Suprapubic skin (tissue), 4 donors: ENCODE measurements around the gene NKPD1. TPM values are rescaled to one million over a fixed set of nuclear protein-coding genes. Genes with fewer than 3 reads are reported as not detected.

ENCODE experiments used
- DNase-seq, 2 donors: peaks; one replicate each; pipeline ENCODE4 v3.0.0-alpha.2; 2019; ENCODE audit warnings: low spot score in 2 of 2
- H3K27ac ChIP-seq: fragments of 200-600 bp; sonication (generic); one replicate; pipeline ENCODE4 v1.5.1; 2019
- H3K27me3 ChIP-seq: fragments of 200-600 bp; sonication (generic); one replicate; pipeline ENCODE4 v1.5.1; 2019
- H3K36me3 ChIP-seq: fragments of 200-600 bp; sonication (generic); one replicate; pipeline ENCODE4 v1.5.1; 2019
- H3K4me1 ChIP-seq: fragments of 200-600 bp; sonication (generic); one replicate; pipeline ENCODE4 v1.5.1; 2019
- H3K4me3 ChIP-seq: fragments of 200-600 bp; sonication (generic); one replicate; pipeline ENCODE4 v1.5.1; 2019; ENCODE audit warnings: mild to moderate bottlenecking
- H3K9me3 ChIP-seq: fragments of 200-600 bp; sonication (generic); one replicate; pipeline ENCODE4 v1.5.1; 2019
- CTCF ChIP-seq, 2 donors: fragments of 200-600 bp in 1 of 2; fragments of 450-650 bp in 1 of 2; sonication (generic) in 1 of 2; IDR thresholded peaks; one replicate each; pipeline ENCODE4 v1.5.1; 2016 to 2019; ENCODE audit warnings: antibody characterized with exemption in 2 of 2, mild to moderate bottlenecking in 1 of 2, moderate library complexity in 1 of 2
- EP300 ChIP-seq: sonication (generic); formaldehyde crosslinking; IDR thresholded peaks from one replicate; pipeline ENCODE4 v1.6.1; 2017; ENCODE audit warnings: antibody characterized with exemption
- POLR2A ChIP-seq, 2 donors: fragments of 450-650 bp; IDR thresholded peaks; one replicate each; pipeline ENCODE4 v1.6.1; 2017; ENCODE audit warnings: antibody characterized with exemption in 2 of 2, mild to moderate bottlenecking in 2 of 2, moderate library complexity in 2 of 2
- POLR2AphosphoS5 ChIP-seq, 3 donors: sonication (generic); formaldehyde crosslinking; IDR thresholded peaks; one replicate each; pipeline ENCODE4 v1.6.1; 2017; ENCODE audit warnings: antibody characterized with exemption in 3 of 3
- WGBS: methylation state at CpG from one replicate; pipeline ENCODE4 v1.1.5; 2018; 5-methylcytosine and 5-hydroxymethylcytosine counted together
- total RNA-seq, 4 donors: library from RNA; depleted of rRNA; stranded (reverse); fragments of >200 nt; gene quantifications; one replicate each; pipeline ENCODE4 v1.1.0, GENCODE V29; 2016

NKPD1 gene
- total RNA-seq, 4 donors from 2014 or later, result 22.4 to 60.4 (median 51.1) TPM

GRCh38 chr19:45146251-45146650 is 14.5 kb downstream of the NKPD1 start:
- DNase-seq, result no peak
- Histone ChIP-seq H3K4me1 (peaks cover 7% of the 10 kb centered on the region), H3K27ac (no peak overlapping the region), H3K4me3 (no peak overlapping the region), H3K27me3 (no peaks in the 10 kb centered on the region), H3K9me3 (no peaks in the 10 kb centered on the region), H3K36me3 (peaks cover 61% of the 10 kb centered on the region)
- 52% methylated on average over 12 of the region's 13 CpGs for WGBS
- TF ChIP-seq CTCF (IDR thresholded peaks at IDR 0.05) (no peak), POLR2AphosphoS5 (IDR thresholded peaks at IDR 0.05) (no peak), POLR2A (IDR thresholded peaks at IDR 0.05) (no peak), EP300 (no peak)

- DNase-seq, result no peak
- H3K36me3 ChIP-seq, result peaks cover 67% of the 10 kb centered on the region
- no peak for TF ChIP-seq POLR2A (IDR thresholded peaks at IDR 0.05)
- H3K4me1 ChIP-seq, result no peaks in the 10 kb centered on the region
- no peaks in the 10 kb centered on the region for H3K27me3 ChIP-seq
- no peaks in the 10 kb centered on the region for H3K9me3 ChIP-seq
- no peak overlapping the region for H3K4me3 ChIP-seq
- WGBS, result 80% methylated on average over 1 of the region's 54 CpGs
- no peak overlapping the region for H3K27ac ChIP-seq
These were observed 15.3 kb downstream of the NKPD1 start for GRCh38 chr19:45145270-45146189.

- H3K36me3 ChIP-seq, result peaks cover 71% of the 10 kb centered on the region
- 95% methylated on average over 29 of the region's 53 CpGs for WGBS
- H3K27me3 ChIP-seq, result no peaks in the 10 kb centered on the region
- H3K4me3 ChIP-seq, result no peak overlapping the region
- H3K9me3 ChIP-seq, result no peaks in the 10 kb centered on the region
- TF ChIP-seq POLR2AphosphoS5 (IDR thresholded peaks at IDR 0.05) (no peak), EP300 (no peak), POLR2A (IDR thresholded peaks at IDR 0.05) (no peak), CTCF (IDR thresholded peaks at IDR 0.05) (no peak)
- H3K27ac ChIP-seq, result no peak overlapping the region
- peaks cover 4% of the 10 kb centered on the region for H3K4me1 ChIP-seq
- DNase-seq, result no peak
These were observed 16.1 kb downstream of the NKPD1 start for GRCh38 chr19:45144431-45145269.

- 70% methylated on average over 9 of the region's 9 CpGs for WGBS
- no peaks in the 10 kb centered on the region for H3K9me3 ChIP-seq
- no peaks in the 10 kb centered on the region for H3K27me3 ChIP-seq
- H3K4me3 ChIP-seq, result no peak overlapping the region
- DNase-seq, result no peak
- peaks cover 11% of the 10 kb centered on the region for H3K4me1 ChIP-seq
- TF ChIP-seq POLR2AphosphoS5 (IDR thresholded peaks at IDR 0.05), result no peak
- H3K36me3 ChIP-seq, result peaks cover 64% of the 10 kb centered on the region
- no peak overlapping the region for H3K27ac ChIP-seq
These were observed 18.1 kb downstream of the NKPD1 start for GRCh38 chr19:45142726-45143110.

GRCh38 chr19:45142016-45142725 is 18.6 kb downstream of the NKPD1 start:
- TF ChIP-seq POLR2AphosphoS5 (IDR thresholded peaks at IDR 0.05) (no peak), EP300 (no peak), POLR2A (IDR thresholded peaks at IDR 0.05) (no peak), CTCF (IDR thresholded peaks at IDR 0.05) (no peak)
- H3K4me1 ChIP-seq, result peaks cover 14% of the 10 kb centered on the region
- H3K4me3 ChIP-seq, result no peak overlapping the region
- peaks cover 64% of the 10 kb centered on the region for H3K36me3 ChIP-seq
- no peaks in the 10 kb centered on the region for H3K27me3 ChIP-seq
- no peaks in the 10 kb centered on the region for H3K9me3 ChIP-seq
- 91% methylated on average over 10 of the region's 33 CpGs for WGBS
- H3K27ac ChIP-seq, result no peak overlapping the region
- DNase-seq, result no peak
